ENCODE measurements around the gene PLA1A. TPM values are rescaled to one million over a fixed set of nuclear protein-coding genes. Genes with fewer than 3 reads are reported as not detected.
"Not testable (repeated sequence)": the region's sequence is repeated elsewhere in the genome, so short reads cannot be mapped to it uniquely, and the experiment has no call there.

Gene PLA1A, protein sequence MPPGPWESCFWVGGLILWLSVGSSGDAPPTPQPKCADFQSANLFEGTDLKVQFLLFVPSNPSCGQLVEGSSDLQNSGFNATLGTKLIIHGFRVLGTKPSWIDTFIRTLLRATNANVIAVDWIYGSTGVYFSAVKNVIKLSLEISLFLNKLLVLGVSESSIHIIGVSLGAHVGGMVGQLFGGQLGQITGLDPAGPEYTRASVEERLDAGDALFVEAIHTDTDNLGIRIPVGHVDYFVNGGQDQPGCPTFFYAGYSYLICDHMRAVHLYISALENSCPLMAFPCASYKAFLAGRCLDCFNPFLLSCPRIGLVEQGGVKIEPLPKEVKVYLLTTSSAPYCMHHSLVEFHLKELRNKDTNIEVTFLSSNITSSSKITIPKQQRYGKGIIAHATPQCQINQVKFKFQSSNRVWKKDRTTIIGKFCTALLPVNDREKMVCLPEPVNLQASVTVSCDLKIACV
- polyA plus RNA-seq (ENCODE audit: insufficient read length in 10 of 10): under 1 TPM in 5 of 10 donors, not detected in 5; 0.15 to 0.41 (median 0.25) TPM
- long read RNA-seq, donor 1: 0 reads
- long read RNA-seq, donor 2: 0 reads
- long read RNA-seq, donor 3: 0 reads
- long read RNA-seq, donor 4: 0 reads
- long read RNA-seq, donor 5: 0 reads
- long read RNA-seq, donor 6: 0 reads
- long read RNA-seq, donor 7: 0 reads
- long read RNA-seq, donor 8: 0 reads
- long read RNA-seq, donor 9: 0 reads

DNA sequence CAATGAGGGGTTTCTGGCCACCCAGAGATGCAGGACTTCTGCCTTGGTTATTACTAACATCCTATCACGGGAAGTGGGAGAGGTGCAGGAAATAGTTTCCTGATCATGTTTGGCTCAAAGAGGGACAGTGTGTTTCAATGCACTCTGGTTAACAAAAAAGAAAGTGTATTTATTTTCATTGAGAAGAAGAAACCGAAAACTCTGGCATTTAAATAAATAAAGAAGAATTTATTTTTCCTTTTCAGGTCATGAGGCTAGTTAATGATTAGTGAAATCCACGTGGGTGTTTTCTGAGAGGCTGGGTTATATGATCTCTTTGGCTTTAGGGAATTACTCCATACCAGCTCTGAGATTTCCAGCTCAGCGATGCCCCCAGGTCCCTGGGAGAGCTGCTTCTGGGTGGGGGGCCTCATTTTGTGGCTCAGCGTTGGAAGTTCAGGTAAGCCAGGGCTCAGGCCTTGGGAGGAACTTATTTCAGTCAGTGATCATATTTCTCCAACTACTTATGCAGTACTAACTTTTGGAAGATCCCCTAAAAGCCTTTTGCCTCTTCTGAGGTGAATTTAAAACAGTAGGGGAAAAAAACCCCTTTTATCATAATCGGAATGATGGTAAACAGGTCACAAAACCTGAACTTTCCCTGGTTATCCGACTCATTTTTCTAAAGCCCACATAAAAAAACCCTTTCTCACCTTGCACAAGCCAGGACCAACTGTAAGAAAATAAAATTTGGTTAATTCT, at the start of gene PLA1A:
Gene PLA1A (plus strand): TSS at position 338 of the 741 bp plus-strand sequence. CDS start 29 bp downstream, at position 367.
- DNase-seq: no peak

DNA sequence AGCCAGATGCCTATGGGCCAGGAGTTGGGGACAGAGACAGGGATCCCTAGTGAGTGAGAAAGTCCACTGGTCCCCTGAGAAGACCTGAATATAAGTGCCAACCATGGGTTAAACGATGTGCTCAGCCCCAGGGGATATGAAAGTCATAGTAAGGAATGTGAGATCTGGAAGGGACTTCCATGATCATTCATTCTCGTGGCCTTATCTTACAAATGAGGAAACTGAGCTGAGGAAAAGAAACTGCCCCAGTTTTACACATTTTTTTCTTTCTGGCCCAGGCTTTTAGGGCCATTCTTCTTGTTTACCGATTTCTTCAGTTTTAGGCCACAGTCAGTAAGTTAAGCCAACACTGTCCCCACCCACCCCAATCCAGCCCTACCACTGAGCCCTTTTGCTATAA, 49.3 kb upstream of the PLA1A start:
- no peak for DNase-seq

DNA sequence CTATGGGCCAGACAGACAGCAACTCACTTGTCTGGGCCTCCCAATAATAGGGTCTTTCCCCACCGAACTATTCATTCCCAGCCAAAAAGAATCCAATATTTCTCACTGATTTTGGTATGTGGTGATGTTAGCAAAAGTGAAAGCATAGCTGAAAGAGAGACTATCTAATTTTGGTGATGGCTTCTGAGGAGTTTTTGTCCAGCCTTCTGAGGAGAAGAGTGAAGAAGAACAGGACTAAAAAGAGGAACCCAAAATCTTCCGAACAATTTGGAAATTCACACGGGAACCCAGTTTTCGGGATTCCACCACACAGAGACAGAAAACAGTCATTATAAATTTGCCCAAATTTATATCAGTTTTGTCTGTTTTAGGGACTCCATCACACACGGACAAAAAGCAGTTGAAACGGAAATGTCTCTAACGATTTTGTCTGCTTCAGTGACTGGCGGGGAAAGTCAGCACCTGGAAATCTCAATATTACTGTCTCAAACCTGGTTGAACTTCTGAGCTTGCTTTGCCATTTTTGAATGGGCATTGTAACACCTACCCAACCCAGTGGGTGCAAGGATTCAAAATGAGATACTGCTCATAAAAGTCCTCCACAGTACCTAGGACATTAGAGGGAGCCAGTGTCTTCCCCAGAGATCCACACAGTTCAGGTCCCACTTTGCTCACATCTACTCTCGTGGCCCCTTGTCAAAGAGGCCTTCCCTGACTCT, 47.3 kb upstream of the PLA1A start:
- no peak for DNase-seq

DNA sequence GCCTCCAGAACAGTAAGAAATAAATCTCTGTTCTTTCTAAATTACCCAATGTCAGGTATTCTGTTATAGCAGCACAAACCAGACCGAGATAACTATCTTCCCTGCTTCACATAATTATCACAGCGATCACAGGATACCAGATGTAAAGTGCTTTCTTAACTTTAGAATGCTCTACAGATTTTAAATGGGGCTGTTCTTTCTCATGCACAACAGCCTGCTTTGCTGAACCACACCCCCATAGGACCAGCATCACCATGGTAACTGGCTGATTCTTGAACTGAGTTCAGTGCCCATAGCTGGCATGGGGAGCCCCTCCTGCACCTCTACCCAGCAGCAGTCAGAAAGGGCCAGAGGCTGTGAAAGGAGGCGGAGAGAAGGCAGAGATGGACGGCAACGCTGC, 46.1 kb upstream of the PLA1A start:
- DNase-seq: no peak

GRCh38 chr3:119552928-119553327, 44.8 kb upstream of the PLA1A start:
- DNase-seq: not testable (repeated sequence)

DNA sequence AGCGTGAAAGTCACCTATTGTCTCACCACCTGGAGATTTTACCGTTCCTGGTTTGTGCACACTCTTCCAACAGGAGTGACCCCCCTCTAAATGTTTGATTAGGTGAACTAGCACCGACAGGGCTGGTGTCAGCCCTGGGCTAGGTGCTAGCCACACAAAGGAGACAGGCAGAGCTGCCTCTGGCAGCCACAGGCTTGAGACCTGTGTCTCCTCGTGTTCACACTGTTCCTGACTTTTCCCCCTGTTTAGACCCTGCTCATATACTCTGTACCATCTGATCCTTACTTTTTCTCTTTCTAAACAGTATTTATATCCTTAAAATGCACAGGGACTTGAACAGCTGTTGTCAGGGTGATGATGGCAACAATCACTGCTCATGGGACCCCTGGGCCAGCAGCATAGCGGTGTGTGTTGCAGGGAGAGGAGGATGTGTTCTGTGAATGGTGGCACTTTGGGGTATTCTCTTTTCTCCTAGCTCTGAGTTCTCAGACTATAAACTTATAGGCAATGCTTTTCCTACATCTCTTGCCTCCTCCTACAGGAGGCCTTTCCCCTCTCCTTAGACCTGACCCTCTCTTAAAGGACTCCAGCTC, 43.8 kb upstream of the PLA1A start:
- DNase-seq: no peak

GRCh38 chr3:119555309-119555735, 42.4 kb upstream of the PLA1A start:
- DNase-seq: peak in 1 of 3 donors; percentile 16

- no peak for DNase-seq
Measured at GRCh38 chr3:119555929-119556328, 41.8 kb upstream of the PLA1A start.

- DNase-seq: no peak
Measured at GRCh38 chr3:119557192-119557876, 40.4 kb upstream of the PLA1A start.

DNA sequence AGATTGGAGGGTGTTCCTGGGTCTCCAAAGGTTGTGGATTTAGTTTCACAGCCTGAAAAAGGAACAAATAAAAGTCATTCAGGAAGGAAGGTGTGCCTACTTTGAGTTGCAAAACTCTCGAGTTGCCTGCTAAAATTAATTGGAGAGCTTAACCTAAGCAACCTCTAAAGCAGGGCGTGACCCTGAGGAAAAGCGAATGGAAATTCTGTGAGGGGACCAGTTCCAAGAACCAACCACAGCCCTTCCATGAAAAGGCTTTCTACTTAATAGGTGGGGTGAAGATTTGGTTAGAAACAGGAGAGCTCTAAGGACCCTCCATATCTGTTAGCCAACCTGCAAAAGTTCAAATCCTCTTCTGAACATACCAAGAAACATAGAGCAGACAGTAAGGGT, 39.8 kb upstream of the PLA1A start:
- no peak for DNase-seq

DNA sequence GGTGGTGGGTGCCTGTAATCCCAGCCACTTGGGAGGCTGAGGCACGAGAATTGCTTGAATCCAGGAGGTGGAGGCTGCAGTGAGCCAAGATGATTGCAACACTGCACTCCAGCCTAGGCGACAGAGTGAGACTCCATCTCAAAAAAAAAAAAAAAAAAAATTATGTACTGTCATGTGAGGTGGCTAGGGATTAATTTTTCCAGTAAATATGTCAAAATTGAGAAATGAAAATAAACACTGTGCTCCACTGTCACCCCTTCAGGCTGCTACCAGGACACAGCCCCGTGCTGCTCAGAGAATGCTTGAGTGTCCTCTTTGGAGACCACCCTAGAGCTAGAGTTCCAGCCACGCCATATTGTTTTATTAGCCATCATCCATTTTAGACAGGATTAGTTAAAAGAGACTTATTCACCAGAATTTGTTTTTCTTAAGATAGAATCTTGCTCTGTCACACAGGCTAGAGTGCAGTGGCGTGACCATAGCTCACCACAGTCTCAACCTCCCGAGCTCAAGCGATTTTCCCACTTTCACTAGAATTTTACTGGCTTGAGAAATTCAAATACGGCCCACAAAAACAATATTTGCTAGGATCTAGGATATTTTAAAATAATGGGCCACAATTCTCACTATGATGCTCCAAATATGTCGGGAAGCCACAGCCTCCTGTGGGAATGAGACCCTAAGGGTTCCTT, 38.9 kb upstream of the PLA1A start:
- no peak for DNase-seq

DNA sequence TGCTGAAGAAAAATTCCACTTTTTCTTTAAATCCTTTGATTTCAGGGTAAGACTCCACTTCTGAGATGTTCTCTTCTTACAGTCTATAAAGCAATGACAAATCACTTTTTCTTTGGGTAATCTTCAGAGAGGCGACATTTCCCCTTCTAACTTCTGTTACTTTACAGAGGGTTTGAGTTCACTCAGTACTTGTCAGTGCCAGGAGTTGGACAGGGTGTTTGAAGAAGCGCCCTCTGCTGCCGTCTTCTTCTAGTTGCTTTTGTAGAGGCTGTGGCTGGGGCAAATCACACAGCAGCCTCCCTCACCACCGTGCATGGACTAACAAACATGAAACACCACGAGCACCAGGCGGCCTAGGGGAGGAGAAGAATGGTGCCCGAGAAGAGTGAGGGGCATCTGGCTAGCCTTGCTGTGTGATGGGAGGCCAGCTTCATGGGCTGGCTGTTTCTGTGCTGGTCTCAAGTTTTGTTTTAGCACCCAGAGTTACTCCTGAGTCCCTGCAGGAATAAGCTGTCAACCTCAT, 38.2 kb upstream of the PLA1A start, which contains the start of gene CD80:
Gene CD80 (minus strand): TSS at position 174 of the 523 bp plus-strand sequence. CDS start 1,886 bp downstream, outside the sequence.
- peak in 1 of 3 donors; percentile 31 for DNase-seq

GRCh38 chr3:119560160-119560559, 37.5 kb upstream of the PLA1A start:
- DNase-seq: no peak

DNA sequence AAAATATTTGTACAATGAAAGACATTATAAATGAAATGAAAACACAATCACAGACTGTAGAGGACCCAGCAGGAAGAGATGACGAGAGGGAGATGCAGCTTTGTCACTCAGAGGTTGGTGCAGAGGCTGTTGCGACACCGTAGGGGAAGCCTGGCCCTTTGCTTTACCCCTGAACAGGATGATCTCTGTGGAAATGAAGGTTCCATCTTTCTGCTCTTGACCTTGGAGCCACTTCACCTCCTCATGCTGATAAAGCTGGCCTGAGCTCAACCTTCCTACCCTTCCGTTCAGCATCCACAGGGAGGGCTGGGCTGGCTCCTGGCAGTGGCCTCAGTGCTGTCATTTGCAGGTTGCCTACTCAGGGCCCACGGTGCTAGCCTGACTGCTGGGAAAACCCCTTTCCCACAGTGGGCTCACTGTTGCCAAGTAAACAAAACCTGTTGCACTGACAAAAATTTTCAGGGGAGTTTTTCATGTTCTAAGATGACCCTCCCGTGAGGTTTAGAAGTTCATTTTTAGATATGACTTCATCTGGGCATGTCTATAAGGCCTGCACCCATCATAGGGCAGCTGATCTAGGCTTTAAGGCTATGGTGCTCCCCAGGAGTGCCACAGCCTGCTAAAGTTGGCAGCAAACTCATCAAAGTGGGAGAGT, 35.3 kb upstream of the PLA1A start:
- DNase-seq: no peak

DNA sequence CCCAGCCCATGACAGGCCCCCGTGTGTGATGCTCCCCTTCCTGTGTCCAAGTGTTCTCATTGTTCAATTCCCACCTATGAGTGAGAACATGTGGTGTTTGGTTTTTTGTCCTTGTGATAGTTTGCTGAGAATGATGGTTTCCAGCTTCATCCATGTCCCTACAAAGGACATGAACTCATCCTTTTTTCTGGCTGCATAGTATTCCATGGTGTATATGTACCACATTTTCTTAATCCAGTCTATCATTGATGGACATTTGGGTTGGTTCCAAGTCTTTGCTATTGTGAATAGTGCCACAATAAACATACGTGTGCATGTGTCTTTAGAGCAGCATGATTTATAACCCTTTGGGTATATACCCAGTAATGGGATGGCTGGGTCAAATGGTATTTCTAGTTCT, 34.4 kb upstream of the PLA1A start:
- DNase-seq: not testable (repeated sequence)

DNA sequence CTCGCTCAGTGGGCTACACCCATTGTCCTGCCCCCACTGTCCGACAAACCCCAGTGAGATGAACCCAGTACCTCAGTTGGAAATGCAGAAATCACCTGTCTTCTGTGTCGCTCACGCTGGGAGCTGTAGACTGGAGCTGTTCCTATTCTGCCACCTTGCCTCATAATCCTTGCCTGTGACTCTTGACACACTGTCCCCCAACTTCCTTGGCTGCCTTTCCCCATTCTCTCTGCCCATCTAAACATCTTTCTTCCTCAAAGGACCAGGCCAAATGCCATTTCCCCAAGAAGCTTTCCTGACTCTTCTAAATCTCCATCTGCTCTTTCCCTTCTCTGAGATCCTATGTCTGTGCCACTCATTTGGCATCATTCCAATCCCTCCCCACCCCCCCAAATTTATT, 28.5 kb upstream of the PLA1A start:
- DNase-seq: no peak

GRCh38 chr3:119570229-119570628, 27.5 kb upstream of the PLA1A start:
- DNase-seq: peak in 1 of 3 donors; percentile 16

- no peak for DNase-seq
Measured at GRCh38 chr3:119571230-119571629, 26.5 kb upstream of the PLA1A start.

- peak in 2 of 3 donors; percentile 16 to 48 for DNase-seq
Measured at GRCh38 chr3:119571688-119572087, 26.0 kb upstream of the PLA1A start.
